Measurements from ENCODE around the gene PMEL. TPM values are rescaled to one million over a fixed set of nuclear protein-coding genes. Genes with fewer than 3 reads are reported as not detected.

PMEL gene
- 0.32 and 0.90 TPM in 2 replicates for total RNA-seq
- 0.12 TPM for total RNA-seq (2013)
- polyA plus RNA-seq, result 0.13 and 0.46 TPM in 2 replicates
- polyA minus RNA-seq, result 0.21 TPM in 1 of 2 replicates, not detected in the other

- H3K4me1 Mint-ChIP-seq, result peaks cover 33% of the 10 kb centered on the region
- H3K27ac Mint-ChIP-seq, result peak within 1 kb of the TSS; percentile 78
- Histone ChIP-seq H3K4me3 (ENCODE audit: control extremely low read depth in 1 of 5, extremely low read depth in 1 of 5, insufficient read depth in 1 of 5, low read depth in 2 of 5, low read length in 4 of 5) (peak within 1 kb of the TSS; percentile 65 to 82 (median 81)), H2AFZ (ENCODE audit: insufficient read depth, low read depth, low read length, poor library complexity, severe bottlenecking) (peak within 1 kb of the TSS; percentile 97), H4K20me1 (ENCODE audit: control insufficient read depth, insufficient read depth, low read length, poor library complexity, severe bottlenecking) (no peaks in the 10 kb centered on the region), H3K27me3 (replicated peaks in 1 of 4; ENCODE audit: control extremely low read depth in 1 of 4, control insufficient read depth in 3 of 4, insufficient read depth in 4 of 4, low read length in 3 of 4) (no peaks in the 10 kb centered on the region), H3K4me1 (ENCODE audit: control insufficient read depth in 2 of 2, insufficient read depth in 2 of 2, low read length in 2 of 2) (peaks cover 16 to 20% of the 10 kb centered on the region in 2 donors), H3K79me2 (ENCODE audit: control insufficient read depth, insufficient read depth, low read length) (peaks cover 18% of the 10 kb centered on the region), H3K36me3 (replicated peaks in 1 of 2; ENCODE audit: control extremely low read depth in 1 of 2, control insufficient read depth in 1 of 2, extremely low read depth in 1 of 2, insufficient read depth in 2 of 2, low read length in 1 of 2) (no peaks in the 10 kb centered on the region), H3K9ac (ENCODE audit: low read length) (peak within 1 kb of the TSS; percentile 83), H3K4me2 (replicated peaks; ENCODE audit: low read depth, low read length, poor library complexity, severe bottlenecking) (peak within 1 kb of the TSS; percentile 89), H3K27ac (ENCODE audit: low read length in 2 of 2) (peak within 1 kb of the TSS in 1 of 2 donors; percentile 77), H3K9me3 (ENCODE audit: control extremely low read depth in 1 of 3, control insufficient read depth in 2 of 3, insufficient read depth in 1 of 3, low read length in 2 of 3) (no peaks in the 10 kb centered on the region)
- no peak for TF ChIP-seq CTCF (IDR thresholded peaks at IDR 0.05)
- ChIA-PET CTCF (no interaction called here), POLR2A (no interaction called here)
- no peaks in the 10 kb centered on the region for H3K27me3 Mint-ChIP-seq
- H3K4me3 Mint-ChIP-seq, result peak within 1 kb of the TSS; percentile 93
- intact Hi-C loops (cut with micrococcal nuclease), result loop anchor here (1.0 kb wide), 1 partner anchor 8 kb away; the partner anchor contains the start of gene RAB5B
- no peak for ATAC-seq (ENCODE audit: low read depth)
- H3K9me3 Mint-ChIP-seq (ENCODE audit: insufficient read depth), result no peaks in the 10 kb centered on the region
- 0% methylated on average over 1 of the region's 4 CpGs for WGBS (ENCODE audit: insufficient coverage)
- DNase-seq, result no peak
Measured at GRCh38 chr12:55965941-55966407, at the start of gene PMEL. PMEL (minus strand) TSS chr12:55966042; CDS start chr12:55966011, 31 bp downstream.

- Histone ChIP-seq H3K79me2 (ENCODE audit: control insufficient read depth, insufficient read depth, low read length) (no peaks in the 10 kb centered on the region), H3K4me1 (ENCODE audit: control insufficient read depth in 2 of 2, insufficient read depth in 2 of 2, low read length in 2 of 2) (no peaks in the 10 kb centered on the region), H3K9ac (ENCODE audit: low read length) (no peak overlapping the region), H2AFZ (ENCODE audit: insufficient read depth, low read depth, low read length, poor library complexity, severe bottlenecking) (no peak overlapping the region), H3K36me3 (replicated peaks in 1 of 2; ENCODE audit: control extremely low read depth in 1 of 2, control insufficient read depth in 1 of 2, extremely low read depth in 1 of 2, insufficient read depth in 2 of 2, low read length in 1 of 2) (no peaks in the 10 kb centered on the region), H3K9me3 (ENCODE audit: control extremely low read depth in 1 of 3, control insufficient read depth in 2 of 3, insufficient read depth in 1 of 3, low read length in 2 of 3) (no peaks in the 10 kb centered on the region), H3K4me2 (replicated peaks; ENCODE audit: low read depth, low read length, poor library complexity, severe bottlenecking) (no peak overlapping the region), H4K20me1 (ENCODE audit: control insufficient read depth, insufficient read depth, low read length, poor library complexity, severe bottlenecking) (no peaks in the 10 kb centered on the region), H3K27me3 (replicated peaks in 1 of 4; ENCODE audit: control extremely low read depth in 1 of 4, control insufficient read depth in 3 of 4, insufficient read depth in 4 of 4, low read length in 3 of 4) (no peaks in the 10 kb centered on the region), H3K4me3 (ENCODE audit: control extremely low read depth in 1 of 5, extremely low read depth in 1 of 5, insufficient read depth in 1 of 5, low read depth in 2 of 5, low read length in 4 of 5) (no peak overlapping the region), H3K27ac (ENCODE audit: low read length in 2 of 2) (no peak overlapping the region)
- intact Hi-C loops (cut with micrococcal nuclease), result no loop called here
- Mint-ChIP-seq H3K4me3 (no peak overlapping the region), H3K27me3 (no peaks in the 10 kb centered on the region), H3K27ac (no peak overlapping the region), H3K9me3 (ENCODE audit: insufficient read depth) (no peaks in the 10 kb centered on the region), H3K4me1 (no peaks in the 10 kb centered on the region)
- CTCF ChIA-PET, result no interaction called here
- 100% methylated on average over 1 of the region's 2 CpGs for WGBS (ENCODE audit: insufficient coverage)
- DNase-seq (no peak), ATAC-seq (ENCODE audit: low read depth) (no peak)
- POLR2A ChIA-PET, result interaction anchor here (0.6 kb wide), 1 partner anchor 185 kb away, joined by 6 read pairs; the partner anchor contains the start of gene DNAJC14
- TF ChIP-seq EZH2 (IDR thresholded peaks at IDR 0.05; ENCODE audit: borderline replicate concordance, insufficient read depth, low read depth, low read length, poor library complexity, severe bottlenecking) (no peak), CTCF (IDR thresholded peaks at IDR 0.05) (no peak)
Measured at GRCh38 chr12:56014205-56014604, 48.4 kb upstream of the PMEL start.
